ENCODE data around the gene SSB. TPM values are rescaled to one million over a fixed set of nuclear protein-coding genes. Genes with fewer than 3 reads are reported as not detected.
"Not testable (repeated sequence)": the region's sequence is repeated elsewhere in the genome, so short reads cannot be mapped to it uniquely, and the experiment has no call there.

The SSB gene
- total RNA-seq, 1 donor from 2014 or later = 88.1 TPM

GRCh38 chr2:169782513-169782912 lies 16.2 kb upstream of the SSB start:
- DNase-seq = no peak

- DNase-seq = no peak
Observed at GRCh38 chr2:169790581-169790980, 8.1 kb upstream of the SSB start.

- no peak for DNase-seq
Observed at GRCh38 chr2:169795181-169795580, 3.5 kb upstream of the SSB start.

GRCh38 chr2:169796441-169796840 lies 2.2 kb upstream of the SSB start:
- no peak for DNase-seq

GRCh38 chr2:169797601-169798000 lies 1.1 kb upstream of the SSB start:
- no peak for DNase-seq

GRCh38 chr2:169798397-169798717 lies 314 bp upstream of the SSB start:
- DNase-seq = no peak

- DNase-seq = no peak
Observed at GRCh38 chr2:169803480-169803879, 4.8 kb downstream of the SSB start.

GRCh38 chr2:169806586-169806985 lies 7.9 kb downstream of the SSB start:
- no peak for DNase-seq

GRCh38 chr2:169808221-169808620 lies 9.6 kb downstream of the SSB start:
- DNase-seq = no peak

- DNase-seq = no peak
Observed at GRCh38 chr2:169815849-169816248, 17.2 kb downstream of the SSB start.

GRCh38 chr2:169816961-169817360 lies 18.3 kb downstream of the SSB start:
- not testable (repeated sequence) for DNase-seq

GRCh38 chr2:169817369-169817768 lies 18.7 kb downstream of the SSB start:
- not testable (repeated sequence) for DNase-seq

GRCh38 chr2:169818241-169818640 lies 19.6 kb downstream of the SSB start:
- DNase-seq = no peak

GRCh38 chr2:169819106-169819505 lies 20.4 kb downstream of the SSB start:
- no peak for DNase-seq

- not testable (repeated sequence) for DNase-seq
Observed at GRCh38 chr2:169820101-169820500, 21.4 kb downstream of the SSB start.

GRCh38 chr2:169822036-169822435 lies 23.4 kb downstream of the SSB start:
- no peak for DNase-seq

- DNase-seq = no peak
Observed at GRCh38 chr2:169822785-169823392, 24.2 kb downstream of the SSB start.

GRCh38 chr2:169823996-169824372 lies 25.3 kb downstream of the SSB start:
- DNase-seq = no peak

GRCh38 chr2:169824373-169825333 lies 26.0 kb downstream of the SSB start, which contains the start of gene METTL5:
Gene METTL5 (minus strand): TSS chr2:169824905. CDS start chr2:169824597, 308 bp downstream.
- DNase-seq = peak; percentile 80

GRCh38 chr2:169827272-169828140 lies 28.8 kb downstream of the SSB start, which contains the start of gene UBR3:
Gene UBR3 (plus strand): TSS chr2:169827454. CDS start chr2:169827508, 54 bp downstream.
- DNase-seq = peak; percentile 84

- DNase-seq = peak; percentile 30
Observed at GRCh38 chr2:169828141-169828811, 29.6 kb downstream of the SSB start.

- no peak for DNase-seq
Observed at GRCh38 chr2:169834401-169834800, 35.7 kb downstream of the SSB start.

Measured in occipital lobe (tissue), 2 donors.